Dermis microvascular lymphatic vessel endothelial cell (primary cell): Measurements from ENCODE around the gene ATP9A. TPM values are rescaled to one million over a fixed set of nuclear protein-coding genes. Genes with fewer than 3 reads are reported as not detected.
"Not testable (repeated sequence)": the region's sequence is repeated elsewhere in the genome, so short reads cannot be mapped to it uniquely, and the experiment has no call there.

Experiments
- DNase-seq, 2 donors: peaks; one replicate each; pipeline versions ENCODE4 v3.0.0 to v3.0.0-alpha.2; 2010; ENCODE audit warnings: low read depth in 2 of 2
- total RNA-seq: library from RNA; depleted of rRNA; stranded (reverse); fragments of >200 nt; gene quantifications from 2 replicates; pipeline ENCODE4 v1.2.1, GENCODE V29; 2014

The ATP9A gene
- total RNA-seq, 1 donor from 2014 or later, result 54.0 TPM

DNA sequence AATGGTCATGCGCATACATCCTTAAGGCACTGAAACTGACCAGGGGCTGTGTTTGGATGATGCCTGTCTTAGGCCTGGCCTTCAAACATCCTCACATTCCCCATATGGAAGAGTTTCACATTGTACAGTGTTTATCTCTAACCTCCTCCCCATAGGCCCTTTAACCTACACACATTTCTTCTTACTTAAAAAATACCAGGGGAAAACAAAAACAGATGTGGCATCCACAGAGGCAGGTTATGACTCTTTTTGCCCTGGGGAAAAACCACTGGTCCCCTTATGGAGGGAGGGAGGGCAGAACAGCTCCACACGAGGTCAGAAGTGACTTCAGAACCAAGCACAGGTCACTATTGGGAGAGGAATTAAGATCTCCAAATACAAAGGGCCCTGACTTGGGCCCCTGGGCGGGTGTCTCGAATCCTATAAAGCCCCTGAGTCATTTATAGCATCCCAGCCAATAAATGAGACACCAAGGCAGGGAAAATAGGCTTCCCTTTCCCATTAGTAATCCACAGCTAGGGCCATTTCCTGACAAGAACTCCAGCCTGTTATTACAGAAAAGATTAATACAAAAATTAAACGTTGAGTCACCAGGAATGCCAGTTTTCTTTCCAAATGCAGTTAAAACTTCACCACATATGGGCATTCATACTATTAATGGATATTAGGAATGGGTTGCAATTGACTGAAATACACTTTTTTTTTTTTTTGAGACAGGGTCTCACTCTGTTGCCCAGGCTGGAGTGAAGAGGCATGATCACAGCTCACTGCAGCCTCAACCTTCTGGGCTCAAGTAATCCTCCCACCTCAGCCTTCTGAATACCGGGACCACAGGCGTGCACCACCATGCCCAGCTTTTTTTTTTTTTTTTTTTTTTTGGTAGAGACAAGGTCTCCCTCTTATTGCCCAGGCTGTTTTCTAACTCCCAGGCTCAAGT, 107.2 kb downstream of the ATP9A start:
- peak; percentile 73 to 96 for DNase-seq

DNA sequence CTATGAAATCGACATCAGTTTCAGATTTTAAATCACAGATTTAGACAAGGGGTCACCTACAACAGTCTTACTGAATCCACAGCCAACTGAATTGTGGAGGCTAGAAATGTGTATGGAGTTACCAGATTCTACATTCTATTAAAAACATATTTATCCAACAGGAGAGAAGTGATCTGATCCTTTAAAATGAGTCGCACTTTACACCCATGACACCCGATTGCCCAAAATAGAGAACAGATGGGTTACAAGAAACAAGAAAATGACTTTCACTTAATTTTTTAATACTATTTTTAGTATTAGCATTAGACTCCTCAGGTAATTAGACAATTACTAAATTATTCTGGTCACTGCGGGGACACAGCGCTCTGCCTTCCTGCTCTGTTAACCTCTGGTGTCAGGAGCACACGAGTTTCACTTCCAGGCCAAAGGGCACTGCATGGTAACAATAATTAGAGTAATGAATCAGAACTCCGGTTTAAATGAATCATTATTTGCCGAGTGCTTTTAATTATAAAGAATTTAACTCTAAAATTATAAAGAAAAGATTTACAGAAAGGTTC, 108.6 kb downstream of the ATP9A start:
- DNase-seq, result no peak

DNA sequence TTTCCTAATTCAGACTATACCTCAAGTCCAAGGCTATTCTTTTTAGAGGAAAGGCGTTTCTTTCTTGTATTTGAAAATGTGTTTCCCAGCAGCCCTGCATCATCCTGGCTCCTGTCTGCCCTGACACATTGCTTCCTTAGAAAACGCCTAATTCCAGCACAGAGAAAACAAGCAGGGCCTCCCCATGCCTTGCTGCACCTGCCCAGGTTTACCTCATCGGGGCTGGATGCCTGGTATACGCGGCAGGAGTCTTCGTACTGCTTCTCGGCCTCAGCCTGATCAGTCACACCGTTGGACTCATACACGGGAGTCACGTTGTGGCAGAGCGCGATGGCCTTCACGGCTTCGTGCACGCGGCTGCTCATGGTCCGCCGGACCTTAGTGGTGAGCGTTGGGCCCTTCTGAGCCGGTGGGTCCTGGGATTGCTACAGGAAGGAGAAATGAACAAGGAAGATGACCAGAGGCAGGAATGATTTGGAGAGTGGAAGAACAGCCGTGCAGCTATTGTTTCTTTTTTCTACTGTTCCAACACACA, 111.4 kb downstream of the ATP9A start:
- DNase-seq, result no peak

GRCh38 chr20:51656089-51656488, 112.1 kb downstream of the ATP9A start:
- DNase-seq, result not testable (repeated sequence)

DNA sequence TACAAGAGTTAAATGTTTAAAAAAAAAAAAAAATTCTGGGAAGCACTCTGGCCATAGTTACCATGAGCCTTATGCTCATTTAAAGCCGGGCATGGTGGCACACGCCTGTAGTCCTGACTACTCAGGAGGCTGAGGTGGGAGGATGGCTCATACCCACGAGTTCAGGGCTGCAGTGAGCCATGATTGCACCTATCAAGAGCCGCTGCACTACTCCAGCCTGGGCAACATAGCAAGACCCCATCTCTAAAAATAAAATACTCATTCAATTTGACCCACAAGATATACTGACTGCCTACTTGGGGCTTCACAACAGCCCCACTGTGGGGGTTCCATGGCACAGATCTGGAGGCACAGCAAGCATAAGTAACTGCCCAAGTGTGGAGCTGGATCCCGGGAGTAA, 113.7 kb downstream of the ATP9A start:
- no peak for DNase-seq

- no peak for DNase-seq
Measured at GRCh38 chr20:51654060-51654459, 114.1 kb downstream of the ATP9A start.

GRCh38 chr20:51653226-51653625, 115.0 kb downstream of the ATP9A start:
- DNase-seq, result no peak

- peak; percentile 48 to 58 for DNase-seq
Measured at GRCh38 chr20:51651921-51652549, 116.2 kb downstream of the ATP9A start.

DNA sequence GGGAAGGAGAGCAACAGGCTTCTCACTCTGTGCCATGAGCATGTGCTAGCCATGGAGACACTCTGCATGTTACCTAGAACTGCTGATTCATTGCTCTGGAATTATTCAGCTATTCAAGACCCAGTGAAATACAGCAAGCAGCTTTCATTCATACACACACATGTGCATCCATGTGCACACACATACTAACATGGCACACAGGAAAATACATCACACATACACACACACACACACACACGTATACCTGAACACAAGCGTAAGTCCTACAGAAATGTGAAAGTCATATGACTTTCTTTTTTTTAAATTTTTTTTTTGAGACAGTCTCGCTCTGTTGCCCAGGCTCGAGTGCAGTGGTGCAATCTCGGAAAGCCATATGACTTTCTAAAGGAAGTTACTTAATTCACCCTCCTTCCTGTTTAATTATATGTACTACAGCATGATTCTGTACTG, 117.5 kb downstream of the ATP9A start:
- DNase-seq, result peak; percentile 72 to 79

DNA sequence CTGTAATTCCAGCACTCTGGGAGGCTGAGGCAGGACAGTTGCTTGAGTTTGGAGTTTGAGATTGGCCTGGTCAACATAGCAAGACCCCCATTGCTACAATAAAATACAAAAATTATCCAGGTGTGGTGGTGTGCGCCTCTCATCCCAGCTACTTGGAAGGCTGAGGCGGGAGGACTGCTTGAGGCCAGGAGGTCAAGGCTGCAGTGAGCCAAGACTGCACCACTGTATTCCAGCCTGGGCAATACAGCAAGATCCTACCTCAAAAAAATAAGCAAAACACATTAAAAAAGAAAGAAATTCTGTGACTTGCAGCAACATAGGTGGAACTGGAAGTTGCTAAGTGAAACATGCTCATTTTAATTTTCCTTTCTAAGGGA, 119.6 kb downstream of the ATP9A start:
- no peak for DNase-seq

DNA sequence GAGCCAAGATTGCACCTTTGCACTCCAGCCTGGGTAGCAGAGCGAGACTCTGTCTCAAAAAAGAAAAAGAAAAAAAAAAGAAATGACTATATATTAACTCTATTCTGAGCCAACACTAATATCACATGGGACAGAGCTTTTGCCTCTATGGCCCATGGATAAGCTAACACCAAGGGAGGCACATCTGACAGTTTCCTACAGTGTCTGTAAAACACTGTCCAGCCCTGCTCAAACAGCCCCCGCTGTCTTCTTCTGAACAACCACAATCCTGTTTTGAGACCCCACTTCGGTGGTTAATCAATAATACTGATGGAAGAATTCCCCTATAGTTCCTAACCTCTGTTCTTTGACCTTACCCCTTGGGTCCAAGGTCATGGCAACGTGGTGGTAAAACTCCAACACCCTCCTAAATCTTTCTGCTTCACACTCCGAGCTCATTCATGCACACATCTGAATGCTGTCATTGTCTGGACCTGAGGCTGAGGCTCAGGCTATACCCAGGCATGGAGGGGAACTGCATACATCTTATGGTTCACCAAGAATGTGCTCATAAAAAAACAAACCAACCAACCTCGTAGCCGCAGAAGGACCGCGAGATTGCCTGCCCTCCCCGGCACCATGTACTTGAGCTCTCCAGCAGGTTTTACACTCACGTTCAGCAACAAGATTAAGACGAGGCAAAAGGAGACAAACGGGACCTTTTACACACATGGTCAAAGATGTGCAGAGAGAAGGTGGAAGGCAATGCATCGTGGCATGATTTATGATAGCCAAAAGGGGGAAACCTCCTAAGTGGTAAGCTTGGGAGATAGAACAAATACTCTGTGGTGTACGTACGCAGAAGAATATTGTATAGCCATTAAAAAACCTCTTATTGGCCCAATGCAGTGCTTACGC, 120.3 kb downstream of the ATP9A start:
- DNase-seq, result no peak

DNA sequence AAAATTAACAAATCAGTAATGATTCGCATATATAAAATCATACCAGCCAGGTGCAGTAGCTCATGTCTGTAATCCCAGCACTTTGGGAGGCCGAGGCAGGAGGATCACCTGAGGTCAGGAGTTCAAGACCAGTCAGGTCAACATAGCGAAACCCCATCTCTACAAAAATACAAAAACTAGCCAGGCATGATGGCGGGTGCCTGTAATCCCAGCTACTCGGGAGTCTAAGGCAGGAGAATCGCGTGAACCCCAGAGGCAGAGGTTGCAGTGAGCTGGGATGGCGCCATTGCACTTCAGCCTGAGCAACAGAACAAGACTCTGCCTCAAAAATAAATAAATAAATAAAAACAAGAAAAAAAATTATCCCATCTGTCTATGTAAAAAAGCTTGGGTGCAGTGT, 124.4 kb downstream of the ATP9A start:
- not testable (repeated sequence) for DNase-seq

DNA sequence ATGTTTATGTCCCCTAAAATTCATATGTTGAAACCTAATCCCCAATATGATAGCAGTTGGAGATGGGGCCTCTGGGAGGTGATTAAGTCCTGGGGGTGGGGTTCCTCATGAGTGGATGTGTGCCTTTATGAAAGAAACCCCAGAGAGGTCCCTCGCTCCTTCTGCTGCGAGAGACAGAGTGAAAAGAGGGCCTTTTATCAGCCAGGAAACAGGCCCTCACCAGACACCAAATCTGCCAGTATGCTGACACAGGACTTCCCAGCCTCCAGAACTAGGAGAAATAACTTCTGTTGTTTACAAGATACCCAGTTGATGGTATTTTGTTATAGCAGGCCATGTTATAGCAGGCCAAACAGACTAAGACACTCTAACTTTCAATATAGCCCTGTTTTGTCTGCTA, 124.8 kb downstream of the ATP9A start:
- DNase-seq, result peak in 1 of 2 donors; percentile 72

- no peak for DNase-seq
Measured at GRCh38 chr20:51641866-51642265, 126.3 kb downstream of the ATP9A start.

DNA sequence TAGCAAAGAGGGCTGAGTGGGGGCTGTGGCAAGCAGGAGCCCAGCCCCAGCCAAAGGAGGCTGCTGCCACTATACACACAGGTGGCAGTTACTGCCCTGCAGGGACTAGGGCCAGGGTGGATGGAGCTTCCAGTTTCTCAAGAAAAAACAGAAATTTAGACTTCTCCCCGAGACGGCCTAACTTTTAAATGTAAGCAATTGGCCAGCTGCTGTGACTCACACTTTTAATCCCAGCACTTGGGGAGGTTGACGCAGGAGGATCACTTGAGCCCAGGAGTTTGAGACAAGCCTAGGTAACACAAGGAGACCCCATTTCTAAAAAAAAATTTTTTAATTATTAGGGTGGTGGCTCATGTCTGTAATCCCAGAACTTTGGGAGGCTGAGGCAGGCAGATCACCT, 127.4 kb downstream of the ATP9A start:
- no peak for DNase-seq

- DNase-seq, result peak; percentile 73 to 85
Measured at GRCh38 chr20:51639206-51639832, 128.9 kb downstream of the ATP9A start.

DNA sequence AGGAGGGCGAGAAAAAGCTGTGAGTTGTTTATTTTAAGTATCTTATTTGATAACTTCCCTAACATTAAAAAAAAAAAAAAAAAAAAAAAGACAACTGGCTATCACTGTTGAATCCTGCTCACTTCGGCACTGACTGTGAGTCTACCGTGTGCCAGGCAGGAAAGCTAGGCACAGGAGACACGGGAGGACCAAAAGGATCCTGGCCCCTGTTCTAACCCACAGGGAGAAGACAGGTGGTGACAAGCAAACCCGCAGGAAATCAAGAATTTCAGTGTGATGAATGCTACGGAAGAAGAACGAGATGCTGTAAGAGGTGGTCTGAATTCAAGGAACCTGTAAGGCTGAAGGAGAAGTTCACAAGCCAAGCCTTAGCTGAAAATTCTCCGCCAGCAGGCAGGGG, 130.9 kb downstream of the ATP9A start:
- no peak for DNase-seq

GRCh38 chr20:51636123-51636522, 132.1 kb downstream of the ATP9A start:
- DNase-seq, result peak; percentile 89 to 93

- DNase-seq, result no peak
Measured at GRCh38 chr20:51635680-51636079, 132.5 kb downstream of the ATP9A start.

GRCh38 chr20:51634877-51635276, 133.3 kb downstream of the ATP9A start:
- DNase-seq, result no peak

- no peak for DNase-seq
Measured at GRCh38 chr20:51634257-51634656, 133.9 kb downstream of the ATP9A start.
